Endothelial cell of umbilical vein (primary cell): ENCODE measurements around the gene EMC8. TPM values are rescaled to one million over a fixed set of nuclear protein-coding genes. Genes with fewer than 3 reads are reported as not detected.
"Not testable (repeated sequence)": the region's sequence is repeated elsewhere in the genome, so short reads cannot be mapped to it uniquely, and the experiment has no call there.

Experiments
- BruUV-seq: library from RNA; stranded (reverse); fragments of 400-500 nt; replicated peaks from 2 replicates; lab custom pipeline; 2021; lab: Mats Ljungman, UMichigan
- CTCF ChIA-PET: fragments of 300-600, 350-600 bp; sonication (Branson Sonifier 250); formaldehyde crosslinking; loops from one replicate; lab custom pipeline; 2021; ENCODE audit warnings: antibody characterized with exemption, inconsistent platforms; lab: Charles Lee
- POLR2A ChIA-PET: fragments of 300-600, 350-600 bp; sonication (Branson Sonifier 250); formaldehyde crosslinking; loops from one replicate; lab custom pipeline; 2021; ENCODE audit warnings: antibody characterized with exemption, inconsistent platforms; lab: Charles Lee
- DNase-seq: peaks from one replicate; pipeline ENCODE4 v3.0.0-alpha.2; 2011; ENCODE audit warnings: low read depth, low spot score
- FAIRE-seq: peaks from 2 replicates; lab custom pipeline; 2011; peaks lifted over from hg19 to GRCh38; lab: Jason Lieb, UNC
- H2AFZ ChIP-seq: 2 replicates; pipeline ENCODE4 v1.6.0; 2012; ENCODE audit warnings: low read depth, low read length, control low read depth, inconsistent platforms
- H3K27ac ChIP-seq: 2 replicates; pipeline ENCODE4 v1.5.1; 2011; ENCODE audit warnings: low read depth, mild to moderate bottlenecking, control low read depth, low read length, moderate library complexity; ENCODE audit not compliant: insufficient read depth
- H3K27me3 ChIP-seq, 2 experiments: 2 replicates each; pipeline versions ENCODE4 v1.6.0 to v1.6.1; 2011; ENCODE audit warnings: low read length in 2 of 2, mixed read lengths in 1 of 2; ENCODE audit not compliant: control insufficient read depth in 2 of 2, insufficient read depth in 2 of 2
- H3K36me3 ChIP-seq, 2 experiments: 2 replicates in 1 of 2; 3 replicates in 1 of 2; pipeline ENCODE4 v1.5.1; 2011; ENCODE audit warnings: low read length in 2 of 2, mild to moderate bottlenecking in 1 of 2, moderate library complexity in 1 of 2; ENCODE audit not compliant: control insufficient read depth in 2 of 2, insufficient read depth in 2 of 2; ENCODE audit errors: extremely low read depth in 1 of 2
- H3K4me1 ChIP-seq: 3 replicates; pipeline ENCODE4 v1.5.1; 2011; ENCODE audit warnings: mild to moderate bottlenecking, low read length; ENCODE audit not compliant: control insufficient read depth, insufficient read depth; ENCODE audit errors: extremely low read depth
- H3K4me2 ChIP-seq: 2 replicates; pipeline ENCODE4 v1.6.1; 2011; ENCODE audit warnings: low read length, control low read depth, mixed read lengths; ENCODE audit not compliant: insufficient read depth
- H3K4me3 ChIP-seq, 3 experiments: fragments of 200-600 bp in 1 of 3; sonication (generic), shearing (Covaris generic) in 1 of 3; replicated peaks in 1 of 3; 2 replicates each; pipeline ENCODE4 v1.5.1; 2011 to 2016; ENCODE audit warnings: control low read depth in 3 of 3, low read length in 3 of 3, mild to moderate bottlenecking in 2 of 3, inconsistent platforms in 1 of 3, low read depth in 1 of 3, moderate library complexity in 1 of 3; ENCODE audit not compliant: insufficient read depth in 1 of 3
- H3K79me2 ChIP-seq: 2 replicates; pipeline ENCODE4 v1.6.0; 2012; ENCODE audit warnings: low read length, inconsistent platforms; ENCODE audit not compliant: control insufficient read depth, insufficient read depth
- H3K9ac ChIP-seq: replicated peaks from 2 replicates; pipeline ENCODE3; 2011; ENCODE audit warnings: low read length, control low read depth; ENCODE audit not compliant: insufficient read depth; ENCODE audit errors: extremely low read depth
- H3K9me1 ChIP-seq: replicated peaks from 3 replicates; pipeline ENCODE4 v1.6.0; 2011; ENCODE audit warnings: mild to moderate bottlenecking, low read length; ENCODE audit not compliant: control insufficient read depth, insufficient read depth; ENCODE audit errors: extremely low read depth
- H3K9me3 ChIP-seq: replicated peaks from 2 replicates; pipeline ENCODE4 v1.5.1; 2012; ENCODE audit warnings: low read length, inconsistent platforms; ENCODE audit not compliant: control insufficient read depth, insufficient read depth
- H4K20me1 ChIP-seq: replicated peaks from 2 replicates; pipeline ENCODE3; 2011; ENCODE audit warnings: mild to moderate bottlenecking, low read length; ENCODE audit not compliant: control insufficient read depth, insufficient read depth; ENCODE audit errors: extremely low read depth
- CTCF ChIP-seq, 2 donors: IDR thresholded peaks; 1 replicate in 1 of 2; 2 replicates in 1 of 2; pipeline ENCODE4 v1.5.1; 2011; ENCODE audit warnings: low read length in 2 of 2, mild to moderate bottlenecking in 2 of 2, moderate library complexity in 2 of 2, control low read depth in 1 of 2, inconsistent platforms in 1 of 2, low read depth in 1 of 2; ENCODE audit not compliant: insufficient read depth in 1 of 2; ENCODE audit errors: extremely low read depth in 1 of 2
- EZH2 ChIP-seq: IDR thresholded peaks from 2 replicates; pipeline ENCODE4 v1.6.1; 2012; ENCODE audit warnings: borderline replicate concordance, low read depth, mild to moderate bottlenecking, moderate library complexity, low read length, inconsistent platforms; ENCODE audit not compliant: severe bottlenecking
- GATA2 ChIP-seq: IDR thresholded peaks from 2 replicates; pipeline ENCODE4 v1.7.0; 2011; ENCODE audit warnings: low read depth, mild to moderate bottlenecking, moderate library complexity, mixed read lengths, low read length; ENCODE audit not compliant: insufficient read length, insufficient read depth
- JUN ChIP-seq: IDR thresholded peaks from 2 replicates; pipeline ENCODE4 v1.6.1; 2011; ENCODE audit warnings: borderline replicate concordance, low read depth; ENCODE audit not compliant: insufficient read length, insufficient read depth
- MYC ChIP-seq: IDR thresholded peaks from one replicate; pipeline ENCODE4 v1.6.1; 2011; ENCODE audit warnings: mild to moderate bottlenecking, low read depth, low read length
- POLR2A ChIP-seq: IDR thresholded peaks from 2 replicates; pipeline ENCODE4 v1.6.1; 2012; ENCODE audit warnings: low read depth, mild to moderate bottlenecking, control low read depth, low read length
- dilution Hi-C: fragments of 300-500 bp; cut with MboI; formaldehyde crosslinking; loops from one replicate; pipeline ENCODE4 v1.15.0; 2019; ENCODE audit warnings: low sequenced_read_pairs; ENCODE audit not compliant: extremely low pct_ligation_motif_present
- intact Hi-C: fragments of 100-400 bp; cut with micrococcal nuclease; formaldehyde crosslinking; loops from one replicate; pipeline ENCODE4 v1.10.0; 2022
- polyA plus RNA-seq, 4 experiments: library from polyadenylated mRNA; depleted of rRNA in 3 of 4; stranded (reverse) in 3 of 4; unstranded in 1 of 4; fragments of >200 nt; gene quantifications; 2 replicates each; pipeline versions ENCODE4 v1.2.1 to v1.2.3, GENCODE V29; 2011 to 2012; ENCODE audit warnings: missing spikeins in 1 of 4
- total RNA-seq: library from RNA; stranded (reverse); gene quantifications from 2 replicates; pipeline ENCODE4 v1.2.3, GENCODE V29; 2021

The EMC8 gene
- total and polyA plus RNA-seq, 2 donors (not counting 3 experiments of a cell fraction or from before 2014, with no cell fraction given): 51.2 to 59.6 TPM

GRCh38 chr16:85819245-85819644, 19.9 kb upstream of the EMC8 start:
- Histone ChIP-seq H3K9me3 (no peaks in the 10 kb centered on the region), H3K4me3 (no peak overlapping the region), H3K4me1 (no peaks in the 10 kb centered on the region), H3K79me2 (no peaks in the 10 kb centered on the region), H2AFZ (no peak overlapping the region), H3K36me3 (no peaks in the 10 kb centered on the region), H3K27me3 (peaks cover 0 to 2% of the 10 kb centered on the region in 2 experiments), H4K20me1 (no peaks in the 10 kb centered on the region), H3K4me2 (no peak overlapping the region), H3K9ac (no peak overlapping the region), H3K9me1 (no peaks in the 10 kb centered on the region), H3K27ac (no peak overlapping the region)
- DNase-seq (peak; percentile 77), FAIRE-seq (peak; percentile 93)
- intact Hi-C loops (loop anchor here (1.0 kb wide), 1 partner anchor 197 kb away; no protein-coding TSS in a partner anchor), dilution Hi-C loops (no loop called here)
- no TSS peak for BruUV-seq
- CTCF ChIA-PET: interaction anchor here (0.6 to 8.2 kb wide), 32 partner anchors 9 to 704 kb away, joined by 3 to 564 read pairs (median 4); partner anchors contain the start of genes COX4I1 and EMC8
- POLR2A ChIA-PET: no interaction called here
- TF ChIP-seq GATA2 (no peak), POLR2A (no peak), EZH2 (no peak), CTCF (IDR thresholded peaks at IDR 0.05; ENCODE audit: extremely low read depth in 1 of 2, insufficient read depth in 1 of 2, low read depth in 1 of 2, low read length in 2 of 2) (peak; percentile 70 to 85), MYC (no peak), JUN (no peak)

GRCh38 chr16:85817195-85817594, 17.9 kb upstream of the EMC8 start:
- H3K79me2 ChIP-seq, H4K20me1 ChIP-seq, DNase-seq, BruUV-seq, H3K27ac ChIP-seq, H3K36me3 ChIP-seq, intact Hi-C loops, H3K4me1 ChIP-seq, H2AFZ ChIP-seq, H3K4me3 ChIP-seq, H3K4me2 ChIP-seq, H3K9me1 ChIP-seq, H3K9ac ChIP-seq, dilution Hi-C loops, H3K9me3 ChIP-seq, POLR2A ChIA-PET: not testable (repeated sequence)
- FAIRE-seq: peak; percentile 55
- CTCF ChIA-PET: interaction anchor here (0.7 to 1.8 kb wide), 3 partner anchors 170 to 744 kb away, joined by 3 to 6 read pairs (median 5); no protein-coding TSS in a partner anchor
- peaks cover 7 to 12% of the 10 kb centered on the region in 2 experiments for H3K27me3 ChIP-seq
